Body of pancreas (tissue), 4 donors: ENCODE data around the gene C1QTNF6. TPM values are rescaled to one million over a fixed set of nuclear protein-coding genes. Genes with fewer than 3 reads are reported as not detected.

Experiments
- ATAC-seq: fragments of 150-250 bp; one replicate; pipeline ENCODE4 v1.9.1; 2016
- DNase-seq, 4 donors: peaks; one replicate each; pipeline ENCODE4 v3.0.0-alpha.2; 2019
- H3K27ac ChIP-seq, 4 donors: fragments of 200-600 bp; sonication (generic); 1 replicate in 3 of 4; 2 replicates in 1 of 4; pipeline versions ENCODE4 v1.5.1 to v1.6.1; 2016 to 2019; ENCODE audit warnings: mild to moderate bottlenecking in 1 of 4, mixed read lengths in 1 of 4, moderate library complexity in 1 of 4
- H3K27me3 ChIP-seq, 2 donors: fragments of 200-600 bp; sonication (generic); one replicate each; pipeline ENCODE4 v1.6.0; 2016; ENCODE audit warnings: mild to moderate bottlenecking in 1 of 2
- H3K36me3 ChIP-seq, 2 donors: fragments of 200-600 bp; sonication (generic); replicated peaks in 1 of 2; 2 replicates each; pipeline ENCODE4 v1.5.1; 2016; ENCODE audit warnings: low read depth in 2 of 2; ENCODE audit not compliant: insufficient read depth in 1 of 2
- H3K4me1 ChIP-seq: fragments of 200-600 bp; sonication (generic); one replicate; pipeline ENCODE4 v1.6.0; 2016
- H3K4me3 ChIP-seq, 2 donors: fragments of 200-600 bp; sonication (generic); 1 replicate in 1 of 2; 2 replicates in 1 of 2; pipeline ENCODE4 v1.5.1; 2016 to 2019
- H3K9me3 ChIP-seq, 3 donors: fragments of 200-600 bp; sonication (generic); 1 replicate in 2 of 3; 2 replicates in 1 of 3; pipeline ENCODE4 v1.5.1; 2016
- POLR2A ChIP-seq, 3 donors: fragments of 450-650 bp; IDR thresholded peaks; one replicate each; pipeline ENCODE4 v1.6.1; 2016; ENCODE audit warnings: antibody characterized with exemption in 3 of 3, mild to moderate bottlenecking in 2 of 3
- WGBS, 2 donors: methylation state at CpG; one replicate each; pipeline ENCODE4 v1.1.5; 2017; 5-methylcytosine and 5-hydroxymethylcytosine counted together
- intact Hi-C: fragments of 100-400 bp; cut with DNase I; formaldehyde crosslinking; loops from one replicate; pipeline ENCODE4 v1.15.1; 2023
- total RNA-seq, 2 donors: library from RNA; depleted of rRNA; stranded (reverse); fragments of >200 nt; gene quantifications; one replicate each; pipeline ENCODE4 v1.1.0, GENCODE V29; 2016
- TF ChIP-seq, protein P1 (sequence below), 7 experiments: fragments of 450-650 bp in 4 of 7; fragments of 200-600 bp in 3 of 7; sonication (generic) in 3 of 7; IDR thresholded peaks; one replicate each; pipeline ENCODE4 v1.5.1; 2016 to 2019; ENCODE audit warnings: antibody characterized with exemption in 7 of 7

C1QTNF6 gene
- total RNA-seq, 2 donors from 2014 or later: 2.0 to 4.7 TPM

DNA sequence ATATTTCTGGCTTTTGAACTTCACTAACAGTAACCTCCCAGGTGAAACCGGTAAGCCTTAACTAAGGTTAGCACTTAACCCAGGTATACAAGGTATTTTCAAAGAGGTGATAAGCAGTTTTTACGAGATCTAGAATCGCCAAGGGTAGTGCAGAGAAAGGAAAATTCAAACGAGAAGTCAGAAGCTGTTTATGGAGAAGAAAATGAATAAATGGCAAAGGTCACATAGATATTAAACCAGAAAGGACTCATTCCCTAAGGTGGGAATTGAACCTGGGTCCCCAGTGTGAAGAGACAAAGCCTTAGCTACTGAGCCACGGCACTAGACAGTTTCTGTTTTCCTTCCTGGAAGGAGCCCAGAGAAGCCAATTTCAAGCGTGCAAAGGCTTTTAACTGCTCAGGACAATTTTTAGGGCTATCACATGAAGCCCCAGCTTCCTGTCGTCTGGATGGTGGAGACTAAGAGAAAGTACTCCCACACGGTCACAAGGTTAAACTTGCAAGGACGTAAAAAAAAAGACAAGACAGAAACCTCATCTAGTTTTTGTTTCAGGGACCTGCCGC lies 5.7 kb upstream of the C1QTNF6 start:
- ATAC-seq: no peak
- WGBS, 2 donors: 73 to 74% methylated on average over 10 of the region's 10 CpGs
- H3K4me1 ChIP-seq: peaks cover 31% of the 10 kb centered on the region
- no peak overlapping the region for H3K4me3 ChIP-seq
- no peaks in the 10 kb centered on the region for H3K27me3 ChIP-seq
- no peak for TF ChIP-seq POLR2A (IDR thresholded peaks at IDR 0.05)
- TF ChIP-seq, protein P1, sequence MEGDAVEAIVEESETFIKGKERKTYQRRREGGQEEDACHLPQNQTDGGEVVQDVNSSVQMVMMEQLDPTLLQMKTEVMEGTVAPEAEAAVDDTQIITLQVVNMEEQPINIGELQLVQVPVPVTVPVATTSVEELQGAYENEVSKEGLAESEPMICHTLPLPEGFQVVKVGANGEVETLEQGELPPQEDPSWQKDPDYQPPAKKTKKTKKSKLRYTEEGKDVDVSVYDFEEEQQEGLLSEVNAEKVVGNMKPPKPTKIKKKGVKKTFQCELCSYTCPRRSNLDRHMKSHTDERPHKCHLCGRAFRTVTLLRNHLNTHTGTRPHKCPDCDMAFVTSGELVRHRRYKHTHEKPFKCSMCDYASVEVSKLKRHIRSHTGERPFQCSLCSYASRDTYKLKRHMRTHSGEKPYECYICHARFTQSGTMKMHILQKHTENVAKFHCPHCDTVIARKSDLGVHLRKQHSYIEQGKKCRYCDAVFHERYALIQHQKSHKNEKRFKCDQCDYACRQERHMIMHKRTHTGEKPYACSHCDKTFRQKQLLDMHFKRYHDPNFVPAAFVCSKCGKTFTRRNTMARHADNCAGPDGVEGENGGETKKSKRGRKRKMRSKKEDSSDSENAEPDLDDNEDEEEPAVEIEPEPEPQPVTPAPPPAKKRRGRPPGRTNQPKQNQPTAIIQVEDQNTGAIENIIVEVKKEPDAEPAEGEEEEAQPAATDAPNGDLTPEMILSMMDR (IDR thresholded peaks at IDR 0.05): no peak
- intact Hi-C loops: no loop called here
- peak overlapping the region in 1 of 4 donors; percentile 3 for H3K27ac ChIP-seq
- DNase-seq: peak in 2 of 4 donors; percentile 13 to 33
- no peaks in the 10 kb centered on the region for H3K36me3 ChIP-seq
- no peaks in the 10 kb centered on the region for H3K9me3 ChIP-seq

DNA sequence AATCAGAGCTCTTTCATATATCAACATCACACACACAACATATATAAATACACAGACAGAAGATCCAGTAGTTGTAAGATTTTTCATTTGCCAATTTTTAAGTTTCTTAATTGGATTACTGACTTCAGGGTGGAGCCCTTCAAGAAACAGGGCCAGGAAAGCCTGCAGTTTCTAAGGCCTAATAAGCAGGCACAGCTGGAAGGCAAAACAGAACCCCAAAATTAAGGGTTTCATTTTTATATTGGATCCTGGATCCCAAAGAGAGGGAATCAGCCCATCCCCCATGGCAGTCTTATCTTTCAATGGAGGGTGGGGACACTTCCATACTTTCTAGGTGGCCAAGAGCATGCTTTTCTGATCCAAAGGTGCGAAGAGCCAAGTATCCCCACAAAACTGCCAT lies 4.7 kb upstream of the C1QTNF6 start:
- Histone ChIP-seq H3K36me3 (no peaks in the 10 kb centered on the region), H3K4me1 (peaks cover 33% of the 10 kb centered on the region), H3K27me3 (no peaks in the 10 kb centered on the region), H3K27ac (no peak overlapping the region), H3K9me3 (no peaks in the 10 kb centered on the region), H3K4me3 (no peak overlapping the region)
- intact Hi-C loops: no loop called here
- ATAC-seq (no peak), DNase-seq (no peak)
- WGBS, 2 donors: 92 to 100% methylated on average over 1 of the region's 1 CpG
- TF ChIP-seq POLR2A (IDR thresholded peaks at IDR 0.05): no peak
- TF ChIP-seq, protein P1 (IDR thresholded peaks at IDR 0.05): no peak

DNA sequence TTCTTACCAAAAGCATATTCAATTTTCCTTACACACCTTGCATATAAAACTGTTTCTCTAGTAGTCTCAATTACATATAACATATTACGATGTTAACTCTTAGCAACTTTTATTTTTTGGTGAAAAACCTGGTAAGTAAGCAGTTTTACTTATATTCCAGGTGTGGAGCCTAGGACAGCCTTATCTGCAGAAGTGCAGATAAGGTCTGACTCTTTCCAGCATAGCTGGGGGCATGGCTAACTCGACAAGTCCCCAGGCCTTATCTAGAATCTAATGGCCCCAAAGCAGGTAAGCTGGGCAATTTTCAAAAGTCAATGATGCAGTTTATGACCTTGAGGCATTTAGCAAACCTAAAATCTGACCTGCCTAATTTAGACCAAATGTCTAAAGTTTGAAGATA lies 4.2 kb upstream of the C1QTNF6 start:
- Histone ChIP-seq H3K27me3 (no peaks in the 10 kb centered on the region), H3K9me3 (no peaks in the 10 kb centered on the region), H3K4me1 (peaks cover 33% of the 10 kb centered on the region), H3K4me3 (no peak overlapping the region), H3K27ac (no peak overlapping the region), H3K36me3 (no peaks in the 10 kb centered on the region)
- DNase-seq (no peak), ATAC-seq (no peak)
- WGBS, 2 donors: 53 to 67% methylated on average over 2 of the region's 2 CpGs
- intact Hi-C loops: no loop called here
- TF ChIP-seq, protein P1 (IDR thresholded peaks at IDR 0.05): no peak
- TF ChIP-seq POLR2A (IDR thresholded peaks at IDR 0.05): no peak

DNA sequence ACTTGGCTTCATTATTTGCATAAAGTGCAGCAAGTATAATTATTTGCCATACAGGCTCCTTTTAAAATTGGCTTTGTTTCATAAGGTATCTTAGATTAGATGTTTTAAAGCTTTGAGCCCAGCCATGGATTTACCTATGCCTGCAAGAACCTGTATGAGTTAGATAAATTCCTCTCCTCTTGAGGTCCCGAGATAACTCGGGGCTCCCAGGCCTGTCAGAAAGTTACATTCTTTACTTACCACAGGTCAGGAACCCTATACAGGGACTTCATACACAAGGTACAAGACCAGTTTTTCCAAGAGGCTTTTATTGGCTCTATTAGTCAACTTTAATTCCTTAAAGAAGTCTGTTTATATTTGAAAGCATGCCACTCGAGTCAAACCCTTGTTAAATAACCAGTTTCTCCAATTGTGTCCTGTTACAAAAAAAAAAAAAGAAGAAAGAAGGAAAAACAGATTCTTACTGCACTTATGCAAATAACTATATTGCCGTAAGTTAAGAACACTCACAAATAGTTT lies 2.3 kb upstream of the C1QTNF6 start:
- no peaks in the 10 kb centered on the region for H3K36me3 ChIP-seq
- DNase-seq (no peak), ATAC-seq (no peak)
- WGBS, 2 donors: 49 to 91% methylated on average over 4 of the region's 4 CpGs
- no peaks in the 10 kb centered on the region for H3K9me3 ChIP-seq
- H3K4me1 ChIP-seq: peaks cover 22% of the 10 kb centered on the region
- TF ChIP-seq, protein P1 (IDR thresholded peaks at IDR 0.05): no peak
- no peak for TF ChIP-seq POLR2A (IDR thresholded peaks at IDR 0.05)
- no peak overlapping the region for H3K4me3 ChIP-seq
- H3K27me3 ChIP-seq: no peaks in the 10 kb centered on the region
- intact Hi-C loops: no loop called here
- H3K27ac ChIP-seq: no peak overlapping the region

DNA sequence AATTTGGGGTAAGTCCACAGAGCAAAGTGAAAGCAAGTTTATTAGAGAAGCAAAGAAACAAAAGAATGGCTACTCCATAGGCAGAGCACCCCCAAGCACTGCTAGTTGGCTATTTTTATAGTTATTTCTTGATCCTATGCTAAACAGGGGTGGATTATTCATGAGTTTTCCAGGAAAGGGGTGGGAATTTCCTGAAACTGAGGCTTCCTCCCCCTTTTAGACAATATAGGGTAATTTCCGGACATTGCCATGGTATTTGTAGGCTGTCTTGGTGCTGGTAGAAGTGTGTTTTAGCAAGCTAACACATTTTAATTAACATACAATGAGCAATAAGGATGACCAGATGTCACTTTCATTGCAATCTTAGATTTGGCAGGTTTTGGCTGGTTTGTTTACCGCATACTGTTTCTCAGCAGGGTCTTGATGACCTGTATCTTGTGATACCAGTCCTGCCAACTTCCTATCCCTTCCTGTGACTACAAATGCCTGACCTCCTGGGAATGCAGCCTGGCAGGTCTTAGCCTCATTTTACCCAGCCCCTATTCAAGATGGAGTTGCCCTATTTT lies 937 bp upstream of the C1QTNF6 start:
- no peak for ATAC-seq
- Histone ChIP-seq H3K27ac (peak overlapping the region in 1 of 4 donors; percentile 64), H3K4me3 (no peak overlapping the region), H3K27me3 (no peaks in the 10 kb centered on the region), H3K9me3 (no peaks in the 10 kb centered on the region), H3K4me1 (peaks cover 22% of the 10 kb centered on the region), H3K36me3 (no peaks in the 10 kb centered on the region)
- 75 to 90% methylated on average over 2 of the region's 2 CpGs for WGBS, 2 donors
- TF ChIP-seq, protein P1 (IDR thresholded peaks at IDR 0.05): no peak
- TF ChIP-seq POLR2A (IDR thresholded peaks at IDR 0.05): no peak
- DNase-seq: no peak
- intact Hi-C loops: no loop called here
